ENCODE results near the gene GDA.

- TF ChIP-seq CTCF (IDR thresholded peaks at IDR 0.05): no peak
- TF ChIP-seq POLR2A (IDR thresholded peaks at IDR 0.05): no peak
- no peak for TF ChIP-seq POLR2AphosphoS5 (IDR thresholded peaks at IDR 0.05)
Observed at GRCh38 chr9:72213906-72214305, 64.7 kb downstream of the GDA start.
